ENCODE results near the gene LRRIQ4.

Gene LRRIQ4

GRCh38 chr3:169809230-169809795 lies 3.4 kb upstream of the LRRIQ4 start:
- no peak for DNase-seq (ENCODE audit: low read depth in 4 of 4, low spot score in 1 of 4)

GRCh38 chr3:169811631-169812331 lies 889 bp upstream of the LRRIQ4 start:
- no peak for DNase-seq (ENCODE audit: low read depth in 4 of 4, low spot score in 1 of 4)

GRCh38 chr3:169813278-169813677 lies 608 bp downstream of the LRRIQ4 start:
- DNase-seq (ENCODE audit: low read depth in 4 of 4, low spot score in 1 of 4) = no peak

GRCh38 chr3:169813757-169814517 lies 1.3 kb downstream of the LRRIQ4 start:
- peak in 3 of 4 experiments; percentile 45 to 62 (median 52) for DNase-seq (ENCODE audit: low read depth in 4 of 4, low spot score in 1 of 4)

GRCh38 chr3:169815590-169816150 lies 3.0 kb downstream of the LRRIQ4 start:
- no peak for DNase-seq (ENCODE audit: low read depth in 4 of 4, low spot score in 1 of 4)

GRCh38 chr3:169818316-169818715 lies 5.6 kb downstream of the LRRIQ4 start:
- DNase-seq (ENCODE audit: low read depth in 4 of 4, low spot score in 1 of 4) = no peak

- DNase-seq (ENCODE audit: low read depth in 4 of 4, low spot score in 1 of 4) = no peak
Observed at GRCh38 chr3:169822091-169822490, 9.4 kb downstream of the LRRIQ4 start.

- no peak for DNase-seq (ENCODE audit: low read depth in 4 of 4, low spot score in 1 of 4)
Observed at GRCh38 chr3:169822540-169822939, 9.9 kb downstream of the LRRIQ4 start.

- DNase-seq (ENCODE audit: low read depth in 4 of 4, low spot score in 1 of 4) = no peak
Observed at GRCh38 chr3:169822983-169823382, 10.3 kb downstream of the LRRIQ4 start.

GRCh38 chr3:169825316-169825715 lies 12.6 kb downstream of the LRRIQ4 start:
- no peak for DNase-seq (ENCODE audit: low read depth in 4 of 4, low spot score in 1 of 4)

GRCh38 chr3:169827712-169828111 lies 15.0 kb downstream of the LRRIQ4 start:
- DNase-seq (ENCODE audit: low read depth in 4 of 4, low spot score in 1 of 4) = no peak

- no peak for DNase-seq (ENCODE audit: low read depth in 4 of 4, low spot score in 1 of 4)
Observed at GRCh38 chr3:169835533-169835932, 22.9 kb downstream of the LRRIQ4 start.

GRCh38 chr3:169836078-169836941 lies 23.6 kb downstream of the LRRIQ4 start:
- DNase-seq (ENCODE audit: low read depth in 4 of 4, low spot score in 1 of 4) = no peak

GRCh38 chr3:169836942-169837275 lies 24.2 kb downstream of the LRRIQ4 start:
- DNase-seq (ENCODE audit: low read depth in 4 of 4, low spot score in 1 of 4) = no peak

GRCh38 chr3:169838511-169839030 lies 25.9 kb downstream of the LRRIQ4 start:
- DNase-seq (ENCODE audit: low read depth in 4 of 4, low spot score in 1 of 4) = no peak

- DNase-seq (ENCODE audit: low read depth in 4 of 4, low spot score in 1 of 4) = no peak
Observed at GRCh38 chr3:169841171-169841570, 28.5 kb downstream of the LRRIQ4 start.

GRCh38 chr3:169842960-169843359 lies 30.3 kb downstream of the LRRIQ4 start:
- DNase-seq (ENCODE audit: low read depth in 4 of 4, low spot score in 1 of 4) = no peak

- DNase-seq (ENCODE audit: low read depth in 4 of 4, low spot score in 1 of 4) = no peak
Observed at GRCh38 chr3:169846458-169847193, 34.0 kb downstream of the LRRIQ4 start.

- DNase-seq (ENCODE audit: low read depth in 4 of 4, low spot score in 1 of 4) = no peak
Observed at GRCh38 chr3:169847896-169848295, 35.2 kb downstream of the LRRIQ4 start.

GRCh38 chr3:169848741-169849140 lies 36.1 kb downstream of the LRRIQ4 start:
- DNase-seq (ENCODE audit: low read depth in 4 of 4, low spot score in 1 of 4) = no peak

Measured in stimulated activated CD4-positive, alpha-beta T cell treated with anti-CD3 and anti-CD28 coated beads, Interleukin-1b, Interleukin-23, amount 100 ng/mL, for 24 hours (primary cell).